ENCODE data around the gene CLIP3. TPM values are rescaled to one million over a fixed set of nuclear protein-coding genes. Genes with fewer than 3 reads are reported as not detected.

CLIP3 gene
- total and polyA plus RNA-seq, 2 of the 13 experiments (the other 11 are each of a cell fraction or from before 2014, with no cell fraction given): 0.15 to 1.2 TPM

- TF ChIP-seq, protein P1, sequence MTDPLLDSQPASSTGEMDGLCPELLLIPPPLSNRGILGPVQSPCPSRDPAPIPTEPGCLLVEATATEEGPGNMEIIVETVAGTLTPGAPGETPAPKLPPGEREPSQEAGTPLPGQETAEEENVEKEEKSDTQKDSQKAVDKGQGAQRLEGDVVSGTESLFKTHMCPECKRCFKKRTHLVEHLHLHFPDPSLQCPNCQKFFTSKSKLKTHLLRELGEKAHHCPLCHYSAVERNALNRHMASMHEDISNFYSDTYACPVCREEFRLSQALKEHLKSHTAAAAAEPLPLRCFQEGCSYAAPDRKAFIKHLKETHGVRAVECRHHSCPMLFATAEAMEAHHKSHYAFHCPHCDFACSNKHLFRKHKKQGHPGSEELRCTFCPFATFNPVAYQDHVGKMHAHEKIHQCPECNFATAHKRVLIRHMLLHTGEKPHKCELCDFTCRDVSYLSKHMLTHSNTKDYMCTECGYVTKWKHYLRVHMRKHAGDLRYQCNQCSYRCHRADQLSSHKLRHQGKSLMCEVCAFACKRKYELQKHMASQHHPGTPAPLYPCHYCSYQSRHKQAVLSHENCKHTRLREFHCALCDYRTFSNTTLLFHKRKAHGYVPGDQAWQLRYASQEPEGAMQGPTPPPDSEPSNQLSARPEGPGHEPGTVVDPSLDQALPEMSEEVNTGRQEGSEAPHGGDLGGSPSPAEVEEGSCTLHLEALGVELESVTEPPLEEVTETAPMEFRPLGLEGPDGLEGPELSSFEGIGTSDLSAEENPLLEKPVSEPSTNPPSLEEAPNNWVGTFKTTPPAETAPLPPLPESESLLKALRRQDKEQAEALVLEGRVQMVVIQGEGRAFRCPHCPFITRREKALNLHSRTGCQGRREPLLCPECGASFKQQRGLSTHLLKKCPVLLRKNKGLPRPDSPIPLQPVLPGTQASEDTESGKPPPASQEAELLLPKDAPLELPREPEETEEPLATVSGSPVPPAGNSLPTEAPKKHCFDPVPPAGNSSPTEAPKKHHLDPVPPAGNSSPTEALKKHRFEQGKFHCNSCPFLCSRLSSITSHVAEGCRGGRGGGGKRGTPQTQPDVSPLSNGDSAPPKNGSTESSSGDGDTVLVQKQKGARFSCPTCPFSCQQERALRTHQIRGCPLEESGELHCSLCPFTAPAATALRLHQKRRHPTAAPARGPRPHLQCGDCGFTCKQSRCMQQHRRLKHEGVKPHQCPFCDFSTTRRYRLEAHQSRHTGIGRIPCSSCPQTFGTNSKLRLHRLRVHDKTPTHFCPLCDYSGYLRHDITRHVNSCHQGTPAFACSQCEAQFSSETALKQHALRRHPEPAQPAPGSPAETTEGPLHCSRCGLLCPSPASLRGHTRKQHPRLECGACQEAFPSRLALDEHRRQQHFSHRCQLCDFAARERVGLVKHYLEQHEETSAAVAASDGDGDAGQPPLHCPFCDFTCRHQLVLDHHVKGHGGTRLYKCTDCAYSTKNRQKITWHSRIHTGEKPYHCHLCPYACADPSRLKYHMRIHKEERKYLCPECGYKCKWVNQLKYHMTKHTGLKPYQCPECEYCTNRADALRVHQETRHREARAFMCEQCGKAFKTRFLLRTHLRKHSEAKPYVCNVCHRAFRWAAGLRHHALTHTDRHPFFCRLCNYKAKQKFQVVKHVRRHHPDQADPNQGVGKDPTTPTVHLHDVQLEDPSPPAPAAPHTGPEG (CRISPR knock-in tag; IDR thresholded peaks at IDR 0.05): peak; percentile 42; the same call in 1 of the 2 replicates
- TF ChIP-seq MEIS1 (CRISPR knock-in tag; IDR thresholded peaks at IDR 0.05; ENCODE audit: borderline replicate concordance): 0 out of 2 replicates have a peak, but pooled peaks have one; percentile 45
- peak; percentile 49; the same call in 1 of the 2 replicates for TF ChIP-seq SIN3A (IDR thresholded peaks at IDR 0.05; ENCODE audit: borderline replicate concordance, low read depth, low read length)
- 0 out of 2 replicates have a peak, but pooled peaks have one; percentile 29 for TF ChIP-seq ETV5 (CRISPR knock-in tag; IDR thresholded peaks at IDR 0.05; ENCODE audit: borderline replicate concordance)
- TF ChIP-seq ZBTB7A (CRISPR knock-in tag; IDR thresholded peaks at IDR 0.05): 0 out of 2 replicates have a peak, but pooled peaks have one; percentile 43
- TF ChIP-seq ZZZ3 (CRISPR knock-in tag; IDR thresholded peaks at IDR 0.05; ENCODE audit: borderline replicate concordance): no peak
- TF ChIP-seq ZNF510 (CRISPR knock-in tag; IDR thresholded peaks at IDR 0.05; ENCODE audit: low read depth): no peak
- peak; percentile 76 for TF ChIP-seq SRSF1 (optimal IDR thresholded peaks at IDR 0.05; ENCODE audit: low read depth, low read length)
- TF ChIP-seq TP53 (CRISPR knock-in tag; conservative IDR thresholded peaks at IDR 0.05): 0 out of 2 replicates have a peak, but pooled peaks have one; percentile 44
- TF ChIP-seq EP300 (IDR thresholded peaks at IDR 0.05; ENCODE audit: low read depth in 2 of 2, low read length in 2 of 2): peak in 1 of 2 experiments; percentile 10; a peak in 1 of 4 replicates
- TF ChIP-seq EP300 (CRISPR knock-in tag; IDR thresholded peaks at IDR 0.05; ENCODE audit: borderline replicate concordance): no peak
- TF ChIP-seq, protein P2, sequence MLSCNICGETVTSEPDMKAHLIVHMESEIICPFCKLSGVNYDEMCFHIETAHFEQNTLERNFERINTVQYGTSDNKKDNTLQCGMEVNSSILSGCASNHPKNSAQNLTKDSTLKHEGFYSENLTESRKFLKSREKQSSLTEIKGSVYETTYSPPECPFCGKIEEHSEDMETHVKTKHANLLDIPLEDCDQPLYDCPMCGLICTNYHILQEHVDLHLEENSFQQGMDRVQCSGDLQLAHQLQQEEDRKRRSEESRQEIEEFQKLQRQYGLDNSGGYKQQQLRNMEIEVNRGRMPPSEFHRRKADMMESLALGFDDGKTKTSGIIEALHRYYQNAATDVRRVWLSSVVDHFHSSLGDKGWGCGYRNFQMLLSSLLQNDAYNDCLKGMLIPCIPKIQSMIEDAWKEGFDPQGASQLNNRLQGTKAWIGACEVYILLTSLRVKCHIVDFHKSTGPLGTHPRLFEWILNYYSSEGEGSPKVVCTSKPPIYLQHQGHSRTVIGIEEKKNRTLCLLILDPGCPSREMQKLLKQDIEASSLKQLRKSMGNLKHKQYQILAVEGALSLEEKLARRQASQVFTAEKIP (CRISPR knock-in tag; IDR thresholded peaks at IDR 0.05; ENCODE audit: borderline replicate concordance): no peak
- TF ChIP-seq ATF7-NPFF (CRISPR knock-in tag; IDR thresholded peaks at IDR 0.05; ENCODE audit: low read depth): peak; percentile 36; the same call in 1 of the 2 replicates
- no peak for TF ChIP-seq ZNF530 (CRISPR knock-in tag; IDR thresholded peaks at IDR 0.05; ENCODE audit: low read depth)
- TF ChIP-seq FOXP1 (IDR thresholded peaks at IDR 0.05): no peak
- TF ChIP-seq FOXP1 (CRISPR knock-in tag; IDR thresholded peaks at IDR 0.05): no peak
- no peak for TF ChIP-seq ZBTB1 (CRISPR knock-in tag; IDR thresholded peaks at IDR 0.05; ENCODE audit: borderline replicate concordance)
- TF ChIP-seq RNF219 (CRISPR knock-in tag; IDR thresholded peaks at IDR 0.05): no peak
- TF ChIP-seq FOSL1 (CRISPR knock-in tag; IDR thresholded peaks at IDR 0.05; ENCODE audit: borderline replicate concordance): no peak
Measured at GRCh38 chr19:36008336-36008978, 24.2 kb downstream of the CLIP3 start, which contains the start of gene SYNE4 (continued).

All from HepG2 (cell line).